AG04450 (cell line): ENCODE data around the gene RFX1. TPM values are rescaled to one million over a fixed set of nuclear protein-coding genes. Genes with fewer than 3 reads are reported as not detected.
"Not testable (repeated sequence)": the region's sequence is repeated elsewhere in the genome, so short reads cannot be mapped to it uniquely, and the experiment has no call there.

Experiments
- CTCF ChIA-PET: fragments of 300-600, 350-600 bp; formaldehyde crosslinking; extraction: SDS; loops from one replicate; lab custom pipeline; 2022; ENCODE audit warnings: antibody characterized with exemption, inconsistent platforms; lab: Charles Lee
- POLR2A ChIA-PET: fragments of 350-600 bp; formaldehyde crosslinking; extraction: SDS; loops from one replicate; lab custom pipeline; 2021; ENCODE audit warnings: antibody characterized with exemption, inconsistent platforms; lab: Yijun Ruan, JAX
- DNase-seq: peaks from one replicate; pipeline ENCODE4 v3.0.0-alpha.2; 2011; ENCODE audit warnings: low read depth, low spot score
- H3K27ac ChIP-seq: one replicate; pipeline ENCODE4 v1.5.1; 2012; ENCODE audit warnings: low read depth, low read length, control low read depth
- H3K27me3 ChIP-seq: one replicate; pipeline ENCODE4 v1.6.0; 2012; ENCODE audit warnings: low read length; ENCODE audit not compliant: control insufficient read depth, insufficient read depth
- H3K4me3 ChIP-seq: 2 replicates; pipeline ENCODE4 v1.5.1; 2011; ENCODE audit warnings: mild to moderate bottlenecking, low read depth, low read length, control low read depth
- H3K9me3 ChIP-seq: 2 replicates; pipeline ENCODE4 v1.5.1; 2012; ENCODE audit warnings: low read length; ENCODE audit not compliant: control insufficient read depth, insufficient read depth
- polyA plus RNA-seq: library from polyadenylated mRNA; depleted of rRNA; stranded (reverse); fragments of >200 nt; gene quantifications from 2 replicates; pipeline ENCODE4 v1.2.3, GENCODE V29; 2011
- TF ChIP-seq, protein P1 (sequence below): IDR thresholded peaks from 2 replicates; pipeline ENCODE4 v1.5.1; 2011; ENCODE audit warnings: low read depth, low read length, control low read depth, inconsistent platforms

The RFX1 gene
- polyA plus RNA-seq, 1 experiment, result 0.38 TPM

DNA sequence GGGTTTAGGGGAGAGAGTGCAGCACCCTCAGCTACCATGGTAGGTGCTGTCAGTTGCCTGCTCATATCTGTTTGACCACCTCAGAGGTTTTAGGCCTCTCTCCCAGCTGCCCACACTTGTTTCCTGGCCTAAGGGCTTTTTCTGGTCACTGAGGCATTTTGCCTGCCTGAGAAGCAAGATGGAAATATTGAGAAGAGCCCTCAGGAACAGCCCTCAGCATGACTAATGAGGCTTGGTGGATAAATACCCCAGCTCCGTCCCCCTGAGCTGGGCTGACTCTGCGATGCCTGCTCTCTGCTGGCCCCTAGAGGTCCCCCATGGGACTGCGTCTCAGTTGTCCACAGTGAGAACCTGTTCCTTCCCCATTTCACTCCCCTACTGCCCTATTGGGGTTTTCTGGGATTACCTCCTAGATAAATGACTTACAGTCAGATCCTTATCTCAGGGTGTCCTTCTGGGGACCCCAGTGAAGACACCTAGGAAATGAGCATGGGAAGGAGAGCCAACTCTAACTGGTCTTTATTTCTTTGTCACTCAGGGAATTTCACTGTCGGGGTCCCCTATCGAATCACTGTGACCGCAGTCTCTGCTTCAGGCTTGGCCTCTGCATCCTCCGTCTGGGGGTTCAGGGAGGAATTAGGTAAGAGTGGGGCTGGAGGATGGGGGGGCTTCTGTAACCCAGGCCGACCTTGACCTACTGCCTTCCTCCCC, 42.5 kb upstream of the RFX1 start:
- peaks cover 9% of the 10 kb centered on the region for H3K9me3 ChIP-seq
- H3K4me3 ChIP-seq, result no peak overlapping the region
- TF ChIP-seq, protein P1, sequence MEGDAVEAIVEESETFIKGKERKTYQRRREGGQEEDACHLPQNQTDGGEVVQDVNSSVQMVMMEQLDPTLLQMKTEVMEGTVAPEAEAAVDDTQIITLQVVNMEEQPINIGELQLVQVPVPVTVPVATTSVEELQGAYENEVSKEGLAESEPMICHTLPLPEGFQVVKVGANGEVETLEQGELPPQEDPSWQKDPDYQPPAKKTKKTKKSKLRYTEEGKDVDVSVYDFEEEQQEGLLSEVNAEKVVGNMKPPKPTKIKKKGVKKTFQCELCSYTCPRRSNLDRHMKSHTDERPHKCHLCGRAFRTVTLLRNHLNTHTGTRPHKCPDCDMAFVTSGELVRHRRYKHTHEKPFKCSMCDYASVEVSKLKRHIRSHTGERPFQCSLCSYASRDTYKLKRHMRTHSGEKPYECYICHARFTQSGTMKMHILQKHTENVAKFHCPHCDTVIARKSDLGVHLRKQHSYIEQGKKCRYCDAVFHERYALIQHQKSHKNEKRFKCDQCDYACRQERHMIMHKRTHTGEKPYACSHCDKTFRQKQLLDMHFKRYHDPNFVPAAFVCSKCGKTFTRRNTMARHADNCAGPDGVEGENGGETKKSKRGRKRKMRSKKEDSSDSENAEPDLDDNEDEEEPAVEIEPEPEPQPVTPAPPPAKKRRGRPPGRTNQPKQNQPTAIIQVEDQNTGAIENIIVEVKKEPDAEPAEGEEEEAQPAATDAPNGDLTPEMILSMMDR, result peak; percentile 80
- ChIA-PET POLR2A (no interaction called here), CTCF (interaction anchor here (0.5 to 1.3 kb wide), 8 partner anchors 10 to 127 kb away, joined by 3 to 13 read pairs (median 4); partner anchors contain the start of gene IL27RA)
- no peak overlapping the region for H3K27ac ChIP-seq
- H3K27me3 ChIP-seq, result no peaks in the 10 kb centered on the region
- DNase-seq, result no peak

DNA sequence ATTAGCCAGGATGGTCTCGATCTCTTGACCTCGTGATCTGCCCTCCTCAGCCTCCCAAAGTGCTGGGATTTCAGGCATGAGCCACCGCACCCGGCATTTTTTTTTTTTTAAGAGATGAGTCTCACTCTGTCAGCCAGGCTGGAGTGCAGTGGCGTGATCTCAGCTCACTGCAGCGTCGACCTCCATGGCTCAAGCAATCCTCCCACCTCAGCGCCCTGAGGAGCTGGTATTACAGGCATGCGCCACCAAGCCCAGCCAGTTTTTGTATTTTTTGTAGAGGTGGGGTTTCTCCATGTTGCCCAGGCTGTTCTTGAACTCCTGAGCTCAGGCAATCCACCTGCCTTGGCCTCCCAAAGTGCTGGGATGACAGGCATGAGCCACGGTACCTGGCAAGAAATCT, 41.7 kb upstream of the RFX1 start:
- H3K9me3 ChIP-seq, DNase-seq, H3K27me3 ChIP-seq, POLR2A ChIA-PET, H3K4me3 ChIP-seq, H3K27ac ChIP-seq: not testable (repeated sequence)
- CTCF ChIA-PET, result interaction anchor here (0.6 to 1.1 kb wide), 6 partner anchors 11 to 1073 kb away, joined by 3 to 6 read pairs (median 3); no protein-coding TSS in a partner anchor

DNA sequence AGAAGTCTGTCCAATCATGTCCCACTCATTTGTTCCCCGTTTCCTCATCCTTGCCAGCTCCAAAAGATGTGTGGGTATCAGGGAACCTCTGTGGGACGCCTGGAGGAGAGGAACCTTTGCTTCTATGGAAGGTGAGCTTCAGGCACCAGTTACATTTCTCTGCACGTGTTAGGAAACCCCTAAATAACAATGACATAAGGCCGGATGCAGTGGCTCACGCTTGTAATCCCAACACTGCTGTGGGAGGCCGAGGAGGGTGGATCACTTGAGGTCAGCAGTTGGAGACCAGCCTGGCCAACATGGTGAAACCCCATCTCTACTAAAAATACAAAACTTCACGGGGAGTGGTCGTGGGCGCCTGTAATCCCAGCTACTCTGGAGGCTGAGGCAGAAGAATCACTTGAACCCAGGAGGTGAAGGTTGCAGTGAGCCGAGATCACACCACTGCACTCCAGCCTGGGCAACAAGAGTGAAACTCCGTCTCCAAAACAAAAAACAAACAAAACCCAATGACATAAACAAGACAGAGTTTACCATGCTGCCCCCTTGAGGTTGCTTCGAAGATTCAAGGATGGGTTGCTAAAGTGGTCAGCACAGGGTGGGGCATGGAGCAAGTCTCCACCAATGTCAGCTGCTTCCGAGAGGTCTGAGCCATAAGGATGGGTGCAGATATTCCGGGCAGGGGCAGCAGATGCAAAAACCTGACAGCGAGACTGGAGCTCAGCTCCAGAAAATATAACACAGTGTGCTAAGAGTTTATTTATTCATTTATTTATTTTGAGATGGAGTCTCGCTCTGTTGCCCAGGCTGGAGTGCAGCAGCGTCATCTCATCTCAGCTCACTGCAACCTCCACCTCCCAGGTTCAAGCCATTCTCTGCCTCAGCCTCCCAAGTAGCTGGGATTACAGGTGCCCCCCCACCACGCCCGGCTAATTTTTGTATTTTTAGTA, 36.8 kb upstream of the RFX1 start:
- POLR2A ChIA-PET, H3K4me3 ChIP-seq, H3K9me3 ChIP-seq, H3K27ac ChIP-seq, H3K27me3 ChIP-seq, DNase-seq: not testable (repeated sequence)
- TF ChIP-seq, protein P1, result peak; percentile 52; the same call in 1 of the 2 replicates
- CTCF ChIA-PET, result interaction anchor here (0.6 to 2.2 kb wide), 10 partner anchors 8 to 414 kb away, joined by 3 to 12 read pairs (median 3); partner anchors contain the start of gene IL27RA

DNA sequence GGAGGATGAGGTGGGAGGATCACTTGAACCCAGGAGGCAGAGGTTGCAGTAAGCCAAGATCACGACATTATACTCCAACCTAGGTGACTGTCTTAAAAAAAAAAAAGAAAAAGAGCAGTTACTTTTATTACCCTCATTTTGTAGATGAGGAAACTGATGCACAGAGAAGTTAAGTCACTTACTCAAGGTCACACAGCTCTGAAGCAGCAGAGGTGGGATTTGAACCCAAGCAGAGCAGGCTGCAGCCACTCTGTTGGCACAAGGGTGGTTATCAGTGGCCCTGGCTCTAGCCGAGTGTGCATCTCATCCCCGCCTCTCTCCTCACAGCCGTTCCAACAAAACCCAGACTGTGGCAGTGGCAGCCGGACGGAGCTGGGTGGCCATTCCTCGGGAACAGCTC, 33.1 kb upstream of the RFX1 start:
- TF ChIP-seq, protein P1, result no peak
- Histone ChIP-seq H3K27me3 (no peaks in the 10 kb centered on the region), H3K4me3 (no peak overlapping the region), H3K27ac (no peak overlapping the region), H3K9me3 (no peaks in the 10 kb centered on the region)
- CTCF ChIA-PET, result no interaction called here
- DNase-seq, result no peak
- POLR2A ChIA-PET, result no interaction called here

- TF ChIP-seq, protein P1, result no peak
- Histone ChIP-seq H3K9me3 (no peaks in the 10 kb centered on the region), H3K27ac (no peak overlapping the region), H3K4me3 (no peak overlapping the region), H3K27me3 (peaks cover 4% of the 10 kb centered on the region)
- ChIA-PET POLR2A (interaction anchor here (1.1 kb wide), 1 partner anchor 101 kb away, joined by 3 read pairs; no protein-coding TSS in a partner anchor), CTCF (interaction anchor here (0.5 to 1.0 kb wide), 5 partner anchors 17 to 326 kb away, joined by 3 to 5 read pairs (median 4); no protein-coding TSS in a partner anchor)
- DNase-seq, result no peak
Observed at GRCh38 chr19:14035706-14036105, 29.6 kb upstream of the RFX1 start.

DNA sequence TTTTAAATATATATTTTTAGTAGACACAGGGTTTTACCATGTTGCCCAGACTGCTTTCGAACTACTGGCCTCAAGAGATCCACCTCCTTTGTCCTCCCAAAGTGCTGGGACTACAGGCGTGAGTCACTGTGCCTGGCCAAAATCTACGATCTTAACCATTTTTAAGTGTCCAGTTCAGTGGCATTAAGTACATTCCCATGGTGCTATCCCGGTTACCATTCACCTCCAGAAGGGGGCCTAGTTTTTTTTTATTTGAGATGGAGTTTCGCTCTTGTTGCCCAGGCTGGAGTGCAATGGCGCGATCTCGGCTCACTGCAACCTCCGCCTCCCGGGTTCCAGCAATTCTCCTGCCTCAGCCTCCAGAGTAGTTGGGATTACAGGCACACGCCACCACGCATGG, 29.0 kb upstream of the RFX1 start:
- H3K27ac ChIP-seq, H3K4me3 ChIP-seq, H3K9me3 ChIP-seq, H3K27me3 ChIP-seq, DNase-seq: not testable (repeated sequence)
- ChIA-PET CTCF (interaction anchor here (0.5 to 1.0 kb wide), 3 partner anchors 17 to 327 kb away, joined by 3 to 4 read pairs (median 4); no protein-coding TSS in a partner anchor), POLR2A (interaction anchor here (1.1 kb wide), 1 partner anchor 102 kb away, joined by 3 read pairs; no protein-coding TSS in a partner anchor)
